Left lung (tissue), 10 donors: ENCODE data around the gene MAP3K15. TPM values are rescaled to one million over a fixed set of nuclear protein-coding genes. Genes with fewer than 3 reads are reported as not detected.
"Not testable (repeated sequence)": the region's sequence is repeated elsewhere in the genome, so short reads cannot be mapped to it uniquely, and the experiment has no call there.

Experiments
- ATAC-seq: fragments of 200-7000 bp; cut with Tn5 transposase; one replicate; pipeline ENCODE4 v1.9.1; 2020; ENCODE audit warnings: moderate library complexity
- DNase-seq, 4 donors: peaks; one replicate each; pipeline ENCODE4 v3.0.0-alpha.2; 2013 to 2020
- H3K27ac ChIP-seq, 2 donors: fragments of 200-600 bp; sonication (generic) in 1 of 2; one replicate each; pipeline versions ENCODE4 v1.5.0 to v1.8.0; 2020 to 2021
- H3K27me3 ChIP-seq, 2 donors: fragments of 200-600 bp; sonication (generic) in 1 of 2; one replicate each; pipeline versions ENCODE4 v1.5.0 to v1.8.0; 2020 to 2021
- H3K36me3 ChIP-seq, 2 donors: fragments of 200-600 bp; sonication (generic) in 1 of 2; one replicate each; pipeline versions ENCODE4 v1.5.0 to v1.8.0; 2020 to 2021
- H3K4me1 ChIP-seq, 2 donors: fragments of 200-600 bp; one replicate each; pipeline ENCODE4 v1.8.0; 2021
- H3K4me3 ChIP-seq, 2 donors: fragments of 200-600 bp; sonication (generic) in 1 of 2; one replicate each; pipeline versions ENCODE4 v1.5.0 to v1.8.0; 2020 to 2021; ENCODE audit warnings: mild to moderate bottlenecking in 1 of 2
- H3K9me3 ChIP-seq, 2 donors: fragments of 200-600 bp; sonication (generic) in 1 of 2; one replicate each; pipeline versions ENCODE4 v1.5.0 to v1.8.0; 2020 to 2021
- intact Hi-C, 2 donors: fragments of 100-400 bp; cut with DNase I; formaldehyde crosslinking; loops; one replicate each; pipeline versions ENCODE4 v1.11.2 to v1.14.2; 2022
- polyA plus RNA-seq, 6 donors: library from polyadenylated mRNA; unstranded; fragments of 120-200 nt; gene quantifications; one replicate each; pipeline ENCODE4 v1.2.1, GENCODE V29; 2013; ENCODE audit not compliant: insufficient read length in 6 of 6
- total RNA-seq, 2 donors: library from RNA; stranded (reverse); fragmentation: NEBNext Ultra II Directional; extraction: Animal tissue kit (Norgen Biotek cat#: 25700); gene quantifications; one replicate each; pipeline ENCODE4 v1.2.1, GENCODE V29; 2021
- TF ChIP-seq, protein P1 (sequence below), 2 donors: fragments of 200-600 bp; sonication (generic) in 1 of 2; IDR thresholded peaks; one replicate each; pipeline versions ENCODE4 v1.5.0 to v1.8.0; 2021; ENCODE audit warnings: antibody characterized with exemption in 2 of 2
- donor health status: DM: no; HTN: yes; CAD: no.
- donor health status: DM: no; HTN: no; CAD: no.

Gene MAP3K15
- total and polyA plus RNA-seq, 8 donors = 0.24 to 2.0 (median 1.6) TPM

DNA sequence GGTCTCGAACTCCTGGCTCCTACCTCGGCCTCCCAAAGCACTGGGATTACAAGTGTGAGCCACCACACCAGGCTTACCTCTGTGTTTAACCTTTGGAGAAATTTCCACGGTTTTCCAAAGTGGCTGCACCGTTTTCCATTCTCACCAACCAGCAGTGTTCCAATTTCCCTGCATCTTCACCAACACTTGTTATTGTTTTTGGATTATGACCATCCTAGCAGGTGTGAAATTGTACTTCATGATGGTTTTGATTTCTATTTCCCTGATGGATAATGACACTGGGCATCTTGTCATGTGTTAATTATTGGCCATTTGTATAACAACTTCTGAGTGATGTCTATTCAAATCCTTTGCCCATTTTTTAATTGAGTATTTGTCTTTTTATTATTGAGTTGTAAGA lies 2.7 kb upstream of the MAP3K15 start:
- intact Hi-C loops = no loop called here
- H3K27me3 ChIP-seq = peaks cover 7 to 27% of the 10 kb centered on the region in 2 donors
- no peak for ATAC-seq

DNA sequence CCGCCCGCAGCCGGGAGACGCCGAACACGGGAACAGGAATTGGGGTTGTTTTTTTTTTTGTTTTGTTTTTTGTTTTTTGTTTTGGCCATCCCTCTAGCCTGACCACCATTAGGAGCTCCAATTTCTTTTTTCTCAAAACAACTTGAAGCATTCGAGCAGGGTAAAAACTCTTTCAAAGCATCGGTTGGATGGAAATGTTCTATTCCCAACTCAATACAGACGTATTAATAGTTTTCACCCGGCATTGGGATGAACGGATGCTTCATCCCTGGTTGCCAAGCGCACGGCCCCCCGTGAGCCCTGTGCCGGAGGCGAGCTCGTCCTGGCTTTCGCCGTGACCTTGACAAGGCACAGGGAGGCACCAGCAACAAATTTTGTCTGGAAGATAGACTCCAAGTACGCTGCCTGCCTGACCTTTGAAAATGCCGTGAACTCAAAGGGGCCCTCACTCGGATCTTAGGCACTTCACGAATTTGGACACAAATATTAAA lies 352 bp upstream of the MAP3K15 start:
- Histone ChIP-seq H3K27me3 (peaks cover 7 to 27% of the 10 kb centered on the region in 2 donors), H3K27ac (no peak overlapping the region), H3K4me1 (peaks cover 0 to 8% of the 10 kb centered on the region in 2 donors), H3K36me3 (no peaks in the 10 kb centered on the region), H3K9me3 (no peaks in the 10 kb centered on the region), H3K4me3 (peak overlapping the region in 1 of 2 donors; percentile 36)
- TF ChIP-seq, protein P1, sequence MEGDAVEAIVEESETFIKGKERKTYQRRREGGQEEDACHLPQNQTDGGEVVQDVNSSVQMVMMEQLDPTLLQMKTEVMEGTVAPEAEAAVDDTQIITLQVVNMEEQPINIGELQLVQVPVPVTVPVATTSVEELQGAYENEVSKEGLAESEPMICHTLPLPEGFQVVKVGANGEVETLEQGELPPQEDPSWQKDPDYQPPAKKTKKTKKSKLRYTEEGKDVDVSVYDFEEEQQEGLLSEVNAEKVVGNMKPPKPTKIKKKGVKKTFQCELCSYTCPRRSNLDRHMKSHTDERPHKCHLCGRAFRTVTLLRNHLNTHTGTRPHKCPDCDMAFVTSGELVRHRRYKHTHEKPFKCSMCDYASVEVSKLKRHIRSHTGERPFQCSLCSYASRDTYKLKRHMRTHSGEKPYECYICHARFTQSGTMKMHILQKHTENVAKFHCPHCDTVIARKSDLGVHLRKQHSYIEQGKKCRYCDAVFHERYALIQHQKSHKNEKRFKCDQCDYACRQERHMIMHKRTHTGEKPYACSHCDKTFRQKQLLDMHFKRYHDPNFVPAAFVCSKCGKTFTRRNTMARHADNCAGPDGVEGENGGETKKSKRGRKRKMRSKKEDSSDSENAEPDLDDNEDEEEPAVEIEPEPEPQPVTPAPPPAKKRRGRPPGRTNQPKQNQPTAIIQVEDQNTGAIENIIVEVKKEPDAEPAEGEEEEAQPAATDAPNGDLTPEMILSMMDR (IDR thresholded peaks at IDR 0.05) = peak in 1 of 2 donors; percentile 28
- ATAC-seq = no peak
- DNase-seq = no peak
- intact Hi-C loops = no loop called here

More for the DNA sequence above, 2.7 kb upstream of the MAP3K15 start:
- Histone ChIP-seq H3K4me3 (no peak overlapping the region), H3K4me1 (peaks cover 0 to 8% of the 10 kb centered on the region in 2 donors), H3K36me3 (no peaks in the 10 kb centered on the region), H3K9me3 (no peaks in the 10 kb centered on the region), H3K27ac (no peak overlapping the region)
- DNase-seq = no peak
- TF ChIP-seq, protein P1 (IDR thresholded peaks at IDR 0.05) = no peak

DNA sequence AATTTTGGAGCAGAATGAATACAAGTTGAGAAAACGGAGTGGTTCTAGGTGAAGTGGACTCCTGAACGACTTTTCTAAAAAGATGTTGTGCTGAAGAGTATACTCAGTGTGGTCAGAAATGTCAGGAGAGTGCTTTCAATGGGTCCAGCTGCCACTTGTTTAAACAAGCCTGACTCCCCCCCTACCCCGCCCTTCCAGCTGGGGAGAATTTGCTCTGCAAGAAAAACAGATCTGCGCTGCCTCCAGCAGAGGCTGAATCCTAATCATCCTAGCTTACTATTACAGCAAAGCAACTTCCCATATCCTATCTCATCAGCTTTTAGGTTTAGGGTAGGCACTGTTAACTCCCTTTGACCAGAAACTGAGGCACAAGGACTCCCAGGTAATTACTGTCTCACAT lies 1.9 kb downstream of the MAP3K15 start:
- H3K27me3 ChIP-seq = peaks cover 7 to 27% of the 10 kb centered on the region in 2 donors
- no peak overlapping the region for H3K4me3 ChIP-seq
- no peak overlapping the region for H3K27ac ChIP-seq
- no peaks in the 10 kb centered on the region for H3K36me3 ChIP-seq
- no peaks in the 10 kb centered on the region for H3K9me3 ChIP-seq
- peaks cover 0 to 8% of the 10 kb centered on the region in 2 donors for H3K4me1 ChIP-seq
- TF ChIP-seq, protein P1 (IDR thresholded peaks at IDR 0.05) = no peak
- intact Hi-C loops = no loop called here
- ATAC-seq (peak; percentile 80), DNase-seq (peak in 2 of 4 donors; percentile 34 to 36)

DNA sequence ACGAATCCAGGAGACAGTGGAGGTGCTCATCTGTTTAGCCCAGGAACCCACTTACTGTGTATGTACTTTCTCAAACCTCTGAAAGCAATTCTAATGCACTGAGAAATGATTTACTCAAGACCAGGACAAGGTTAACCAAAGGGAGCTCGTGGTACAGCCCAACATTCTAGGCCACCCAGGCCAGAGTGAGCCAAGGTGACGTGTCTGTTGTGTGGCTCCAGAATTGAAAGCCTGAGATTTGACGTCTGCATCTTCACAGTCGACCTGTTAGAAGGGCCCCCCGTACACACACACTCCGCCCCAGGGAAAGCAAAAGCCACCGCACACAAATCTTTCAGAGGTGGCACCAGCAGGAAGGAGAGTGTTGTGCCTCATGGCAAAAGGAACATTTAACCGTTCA lies 2.3 kb downstream of the MAP3K15 start:
- intact Hi-C loops = no loop called here

DNA sequence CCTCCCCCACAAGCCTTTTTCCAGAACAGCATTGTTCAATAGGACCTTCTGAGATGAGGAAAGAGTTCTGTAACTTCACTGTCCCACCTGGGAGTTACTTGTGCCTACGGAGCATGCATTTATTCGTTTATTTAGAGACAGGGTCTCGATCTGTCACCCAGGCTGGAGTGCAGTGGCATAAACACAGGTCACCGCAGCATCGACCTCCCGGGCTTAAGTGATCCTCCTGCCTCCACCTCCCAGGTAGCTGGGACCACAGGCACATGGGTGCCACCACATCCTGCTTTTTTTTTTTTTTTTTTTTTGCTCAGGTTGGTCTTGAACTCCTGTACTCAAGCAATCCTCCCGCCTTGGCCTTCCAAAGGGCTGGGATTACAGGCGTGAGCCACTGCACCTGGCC lies 2.9 kb downstream of the MAP3K15 start:
- H3K27me3 ChIP-seq = peaks cover 7 to 27% of the 10 kb centered on the region in 2 donors
- H3K9me3 ChIP-seq = no peaks in the 10 kb centered on the region
- no peaks in the 10 kb centered on the region for H3K36me3 ChIP-seq
- TF ChIP-seq, protein P1 (IDR thresholded peaks at IDR 0.05) = no peak
- DNase-seq (no peak), ATAC-seq (no peak)
- peaks cover 0 to 8% of the 10 kb centered on the region in 2 donors for H3K4me1 ChIP-seq
- H3K27ac ChIP-seq = no peak overlapping the region
- intact Hi-C loops = no loop called here
- H3K4me3 ChIP-seq = no peak overlapping the region

More for the DNA sequence above, 2.3 kb downstream of the MAP3K15 start:
- H3K36me3 ChIP-seq = no peaks in the 10 kb centered on the region
- TF ChIP-seq, protein P1 (IDR thresholded peaks at IDR 0.05) = no peak
- H3K4me3 ChIP-seq = no peak overlapping the region
- H3K4me1 ChIP-seq = peaks cover 0 to 8% of the 10 kb centered on the region in 2 donors
- ATAC-seq = peak; percentile 47
- DNase-seq = no peak
- H3K27me3 ChIP-seq = peaks cover 7 to 27% of the 10 kb centered on the region in 2 donors
- no peak overlapping the region for H3K27ac ChIP-seq
- no peaks in the 10 kb centered on the region for H3K9me3 ChIP-seq

DNA sequence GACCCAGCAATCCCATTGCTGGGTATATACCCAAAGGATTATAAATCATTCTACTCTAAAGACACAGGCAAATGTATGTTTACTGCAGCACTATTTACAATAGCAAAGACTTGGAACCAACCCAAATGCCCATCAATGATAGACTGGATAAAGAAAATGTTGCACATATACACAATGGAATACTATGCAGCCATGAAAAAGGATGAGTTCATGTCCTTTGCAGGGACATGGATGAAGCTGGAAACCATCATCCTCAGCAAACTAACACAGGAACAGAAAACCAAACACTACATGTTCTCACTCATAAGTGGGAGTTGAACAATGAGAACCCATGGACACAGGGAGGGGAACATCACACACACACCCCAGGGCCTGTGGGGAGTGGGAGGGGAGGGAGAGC lies 3.5 kb downstream of the MAP3K15 start:
- intact Hi-C loops, DNase-seq, H3K36me3 ChIP-seq, ATAC-seq, H3K9me3 ChIP-seq, H3K27ac ChIP-seq, H3K4me1 ChIP-seq, H3K4me3 ChIP-seq: not testable (repeated sequence)
- H3K27me3 ChIP-seq = peaks cover 7 to 21% of the 10 kb centered on the region in 2 donors
